Rectal smooth muscle tissue (tissue), 1 donor: ENCODE measurements around the gene FSIP1.

ENCODE experiments used
- H3K27ac ChIP-seq: one replicate; pipeline ENCODE4 v1.7.0; 2013; ENCODE audit warnings: low read depth, low read length, inconsistent platforms
- H3K27me3 ChIP-seq: one replicate; pipeline ENCODE4 v1.7.0; 2013; ENCODE audit warnings: low read length; ENCODE audit not compliant: control insufficient read depth, insufficient read depth
- H3K36me3 ChIP-seq: one replicate; pipeline ENCODE4 v1.7.0; 2013; ENCODE audit warnings: low read length; ENCODE audit not compliant: control insufficient read depth, insufficient read depth
- H3K4me1 ChIP-seq: one replicate; pipeline ENCODE4 v1.7.0; 2013; ENCODE audit warnings: low read length; ENCODE audit not compliant: control insufficient read depth, insufficient read depth
- H3K4me3 ChIP-seq: one replicate; pipeline ENCODE4 v1.7.0; 2013; ENCODE audit warnings: low read length
- H3K9ac ChIP-seq: one replicate; pipeline ENCODE4 v1.7.0; 2013; ENCODE audit warnings: low read length

FSIP1 gene

DNA sequence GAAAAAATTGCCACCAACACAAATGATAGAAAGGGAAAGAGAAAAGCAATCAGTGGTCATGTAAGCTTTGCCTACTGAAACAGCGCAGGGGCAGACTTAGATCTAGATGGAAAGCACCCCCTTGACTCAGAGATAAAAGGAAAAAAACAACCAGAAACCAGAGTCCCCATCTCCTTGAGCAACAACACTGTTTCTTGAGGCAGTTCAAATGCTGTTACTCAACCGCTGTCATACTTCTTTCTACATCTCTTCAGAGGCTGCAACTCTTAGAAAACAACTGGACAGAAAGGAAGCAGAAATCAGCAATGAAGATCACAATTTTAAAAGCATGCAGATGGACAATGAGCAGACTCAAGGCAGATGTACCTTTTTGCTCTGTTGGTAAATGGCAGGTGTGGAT lies 36.5 kb downstream of the FSIP1 start:
- H3K4me3 ChIP-seq, result no peak overlapping the region
- H3K27ac ChIP-seq, result no peak overlapping the region
- no peaks in the 10 kb centered on the region for H3K36me3 ChIP-seq
- peaks cover 8% of the 10 kb centered on the region for H3K4me1 ChIP-seq
- no peaks in the 10 kb centered on the region for H3K27me3 ChIP-seq
- H3K9ac ChIP-seq, result no peak overlapping the region

DNA sequence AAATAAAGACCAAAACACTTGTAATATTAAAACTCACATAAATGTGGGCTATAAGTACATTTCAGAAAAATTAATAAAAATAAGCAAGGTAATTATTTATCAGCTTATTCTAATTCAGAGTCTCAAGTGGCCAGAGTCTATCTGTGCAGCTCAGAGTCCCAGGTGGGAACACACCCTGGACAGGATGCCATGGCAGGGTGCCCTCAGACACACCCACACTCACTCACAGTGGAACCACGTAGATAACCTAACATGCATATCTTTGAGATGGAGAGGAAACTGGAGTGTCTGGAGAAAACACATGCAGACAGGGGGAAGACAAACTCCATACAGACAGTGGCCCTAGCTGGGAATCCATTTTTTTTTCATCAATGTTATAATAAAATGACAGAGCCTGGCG lies 37.2 kb downstream of the FSIP1 start:
- no peak overlapping the region for H3K4me3 ChIP-seq
- H3K27me3 ChIP-seq, result no peaks in the 10 kb centered on the region
- no peak overlapping the region for H3K27ac ChIP-seq
- H3K9ac ChIP-seq, result no peak overlapping the region
- no peaks in the 10 kb centered on the region for H3K36me3 ChIP-seq
- H3K4me1 ChIP-seq, result peaks cover 8% of the 10 kb centered on the region

DNA sequence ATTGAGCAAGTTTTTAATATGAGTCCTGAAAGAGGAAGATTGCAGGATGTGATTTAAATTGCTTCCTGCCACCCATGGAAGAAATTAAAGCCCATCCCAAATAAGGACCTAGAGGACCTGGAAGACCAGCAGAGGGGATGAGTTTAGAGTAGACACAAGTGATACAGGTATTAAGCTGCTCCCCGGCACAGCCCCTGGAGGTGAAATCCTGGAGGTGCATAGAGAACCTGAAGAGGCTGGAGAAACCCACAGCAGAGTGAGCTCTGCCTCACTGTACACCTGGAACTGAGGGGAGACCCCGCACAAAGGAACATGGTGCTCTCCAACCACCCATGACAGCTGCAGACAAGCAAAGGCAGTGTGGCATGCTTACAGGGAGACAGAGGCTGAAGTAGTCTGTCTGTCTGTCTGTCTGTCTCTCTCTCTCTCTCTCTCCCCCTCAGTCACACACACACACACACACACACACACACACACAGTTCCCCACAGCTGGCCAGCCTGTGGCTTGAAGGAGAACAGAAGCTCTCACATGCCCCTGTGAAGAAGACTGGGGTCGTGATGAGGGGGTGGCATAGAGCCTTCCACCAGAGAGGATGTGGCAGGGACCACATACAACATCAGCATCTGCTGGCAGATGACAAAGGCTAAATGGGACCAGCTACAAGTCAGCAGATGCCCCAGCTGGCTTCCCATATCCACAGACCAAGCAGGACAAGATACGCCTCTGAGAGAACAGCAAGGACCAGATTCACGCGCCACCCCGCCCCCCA lies 38.1 kb downstream of the FSIP1 start:
- H3K9ac ChIP-seq, result no peak overlapping the region
- no peaks in the 10 kb centered on the region for H3K27me3 ChIP-seq
- H3K36me3 ChIP-seq, result no peaks in the 10 kb centered on the region
- H3K4me1 ChIP-seq, result peaks cover 8% of the 10 kb centered on the region
- H3K27ac ChIP-seq, result no peak overlapping the region
- H3K4me3 ChIP-seq, result no peak overlapping the region

DNA sequence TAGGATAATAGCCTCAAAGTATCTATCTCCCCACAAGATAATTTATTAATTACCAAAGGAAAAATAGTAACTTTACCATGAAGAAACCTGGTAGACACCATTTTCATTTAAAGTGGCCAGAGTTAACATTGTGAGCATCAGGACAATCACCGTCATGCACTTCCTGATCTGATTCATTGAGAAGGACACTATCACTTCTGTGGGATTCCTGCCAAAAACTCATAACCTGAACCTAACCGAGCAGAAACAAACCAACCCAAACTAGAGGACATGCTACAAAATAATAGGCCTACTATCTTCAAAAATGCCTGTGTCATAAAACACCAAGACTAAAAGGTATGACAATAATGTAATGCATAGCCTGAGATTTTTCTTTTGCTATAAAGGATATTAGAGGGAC lies 39.0 kb downstream of the FSIP1 start:
- peaks cover 8% of the 10 kb centered on the region for H3K4me1 ChIP-seq
- H3K36me3 ChIP-seq, result no peaks in the 10 kb centered on the region
- no peak overlapping the region for H3K27ac ChIP-seq
- no peaks in the 10 kb centered on the region for H3K27me3 ChIP-seq
- no peak overlapping the region for H3K9ac ChIP-seq
- no peak overlapping the region for H3K4me3 ChIP-seq

DNA sequence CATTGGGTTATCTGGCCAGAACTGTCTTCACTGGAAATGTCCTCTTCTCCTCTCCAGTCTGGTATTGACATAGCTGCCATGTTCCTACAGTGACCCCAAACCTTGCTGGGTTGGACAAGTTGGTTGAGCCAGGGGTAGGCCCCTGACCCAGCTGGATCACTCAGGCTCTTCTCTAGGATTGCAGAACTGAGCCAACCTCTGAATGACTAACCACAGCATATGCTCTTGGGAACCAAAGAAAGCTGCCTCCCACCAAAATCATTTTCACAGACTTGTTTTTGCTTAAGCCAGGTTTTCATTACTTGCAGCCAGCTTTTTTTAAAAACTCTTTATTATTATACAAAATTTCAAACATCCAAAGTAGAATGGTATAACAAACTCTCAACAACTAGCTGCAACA lies 41.4 kb downstream of the FSIP1 start:
- no peaks in the 10 kb centered on the region for H3K36me3 ChIP-seq
- H3K4me3 ChIP-seq, result no peak overlapping the region
- H3K27me3 ChIP-seq, result no peaks in the 10 kb centered on the region
- no peak overlapping the region for H3K27ac ChIP-seq
- H3K4me1 ChIP-seq, result no peaks in the 10 kb centered on the region
- H3K9ac ChIP-seq, result no peak overlapping the region

DNA sequence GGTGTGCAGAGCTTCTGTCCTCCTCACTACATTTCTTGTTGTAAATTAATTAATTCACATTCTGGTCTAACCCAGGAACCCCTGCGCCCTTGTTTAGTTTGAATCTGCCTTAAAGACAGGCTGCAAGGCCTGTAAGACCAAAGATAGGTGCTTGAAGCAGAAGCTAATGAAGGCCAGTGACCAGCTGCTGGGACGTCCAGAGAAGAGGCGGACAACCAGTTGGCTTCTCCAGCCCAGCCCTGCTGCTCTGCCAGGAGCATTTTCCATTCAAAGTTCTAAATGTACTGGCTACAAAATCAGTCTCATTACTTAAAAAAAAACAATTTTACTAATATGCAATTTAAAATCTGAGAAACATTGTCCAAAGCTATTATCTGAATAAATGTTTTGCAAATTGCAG lies 43.6 kb downstream of the FSIP1 start:
- H3K27me3 ChIP-seq, result no peaks in the 10 kb centered on the region
- no peak overlapping the region for H3K9ac ChIP-seq
- no peak overlapping the region for H3K4me3 ChIP-seq
- H3K27ac ChIP-seq, result no peak overlapping the region
- H3K36me3 ChIP-seq, result no peaks in the 10 kb centered on the region
- H3K4me1 ChIP-seq, result no peaks in the 10 kb centered on the region

DNA sequence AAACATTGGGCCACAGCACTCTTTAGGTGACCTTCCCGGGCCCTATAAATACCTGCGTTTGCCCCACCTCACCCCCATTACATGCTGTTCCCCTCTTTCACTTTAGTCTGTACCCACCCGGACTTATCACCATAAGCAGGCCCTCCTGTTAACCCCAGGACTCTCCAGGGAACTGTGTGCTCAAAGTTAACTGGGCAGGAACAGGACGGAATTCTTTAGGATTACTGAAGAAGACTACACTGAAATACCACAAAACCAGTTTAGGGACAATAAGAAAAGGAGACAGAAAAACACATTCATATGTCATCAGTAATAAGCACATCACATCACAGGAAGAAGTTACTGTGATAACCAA lies 45.5 kb downstream of the FSIP1 start:
- H3K36me3 ChIP-seq, result no peaks in the 10 kb centered on the region
- no peak overlapping the region for H3K27ac ChIP-seq
- H3K4me1 ChIP-seq, result no peaks in the 10 kb centered on the region
- H3K4me3 ChIP-seq, result no peak overlapping the region
- no peak overlapping the region for H3K9ac ChIP-seq
- no peaks in the 10 kb centered on the region for H3K27me3 ChIP-seq

DNA sequence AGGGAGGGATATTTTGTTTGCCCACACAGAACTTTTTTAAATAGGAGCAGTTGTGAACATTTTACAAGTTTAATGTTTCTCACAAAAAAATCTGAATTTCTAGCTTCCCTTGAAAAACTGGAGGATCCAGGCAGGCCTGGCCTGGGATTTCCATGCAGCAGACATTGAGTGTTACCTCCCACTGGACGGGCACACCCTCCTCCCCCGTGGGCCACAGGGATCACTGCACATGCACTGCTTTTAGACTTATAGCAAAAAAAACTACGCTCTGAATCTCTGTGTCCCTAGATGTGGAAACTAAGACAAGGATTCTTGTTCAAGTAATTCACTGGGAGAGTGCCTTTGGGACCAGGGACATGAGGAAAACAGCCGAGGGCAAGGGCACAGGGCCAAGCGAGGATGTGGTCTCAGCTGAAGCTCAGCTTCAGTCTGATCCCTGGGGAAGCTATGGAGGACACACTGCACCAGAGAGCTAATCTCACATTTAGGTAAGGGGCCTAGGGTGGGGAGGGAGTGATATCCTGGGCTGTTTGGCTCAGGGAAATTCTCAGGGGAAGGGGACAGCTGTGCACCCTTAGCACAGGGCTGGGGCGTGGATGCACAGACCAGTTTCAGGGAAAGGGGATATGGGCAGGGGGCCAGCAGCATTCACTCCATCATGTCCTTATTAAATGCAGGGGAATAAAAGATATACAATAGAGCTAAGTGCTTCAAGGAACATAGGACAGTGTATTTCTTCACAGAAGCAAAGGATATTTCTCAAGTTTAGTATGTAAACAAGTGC lies 46.0 kb downstream of the FSIP1 start:
- Histone ChIP-seq H3K27me3 (no peaks in the 10 kb centered on the region), H3K4me1 (no peaks in the 10 kb centered on the region), H3K36me3 (no peaks in the 10 kb centered on the region), H3K9ac (no peak overlapping the region), H3K27ac (no peak overlapping the region), H3K4me3 (no peak overlapping the region)

DNA sequence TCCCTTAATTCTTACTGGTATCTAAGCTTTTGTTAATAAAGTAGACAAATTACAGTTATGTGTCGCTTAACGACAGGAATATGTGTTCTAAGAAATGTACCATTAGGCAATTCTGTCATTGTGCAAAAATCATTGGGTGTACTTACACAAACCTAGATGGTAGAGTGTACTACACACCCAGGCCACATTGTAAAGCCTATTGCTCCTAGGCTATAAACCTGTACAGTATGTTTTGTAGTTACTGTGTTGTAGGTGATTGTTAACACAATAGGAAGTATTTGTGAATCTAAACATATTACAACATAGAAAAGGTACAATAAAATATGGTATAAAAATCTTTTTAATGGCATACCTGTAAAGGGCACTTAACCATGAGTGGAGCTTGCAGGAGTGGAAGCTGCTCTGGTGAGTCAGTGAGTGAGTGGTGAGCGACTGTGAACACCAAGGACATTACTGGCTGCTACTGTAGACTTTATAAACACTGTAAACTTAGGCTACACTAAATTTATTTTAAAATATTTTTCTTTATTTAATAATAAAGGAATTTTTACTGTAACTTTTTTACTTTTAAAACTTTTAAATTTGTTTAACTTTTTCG lies 47.4 kb downstream of the FSIP1 start:
- H3K27ac ChIP-seq, result no peak overlapping the region
- H3K9ac ChIP-seq, result no peak overlapping the region
- H3K4me1 ChIP-seq, result no peaks in the 10 kb centered on the region
- H3K4me3 ChIP-seq, result no peak overlapping the region
- H3K36me3 ChIP-seq, result no peaks in the 10 kb centered on the region
- no peaks in the 10 kb centered on the region for H3K27me3 ChIP-seq

DNA sequence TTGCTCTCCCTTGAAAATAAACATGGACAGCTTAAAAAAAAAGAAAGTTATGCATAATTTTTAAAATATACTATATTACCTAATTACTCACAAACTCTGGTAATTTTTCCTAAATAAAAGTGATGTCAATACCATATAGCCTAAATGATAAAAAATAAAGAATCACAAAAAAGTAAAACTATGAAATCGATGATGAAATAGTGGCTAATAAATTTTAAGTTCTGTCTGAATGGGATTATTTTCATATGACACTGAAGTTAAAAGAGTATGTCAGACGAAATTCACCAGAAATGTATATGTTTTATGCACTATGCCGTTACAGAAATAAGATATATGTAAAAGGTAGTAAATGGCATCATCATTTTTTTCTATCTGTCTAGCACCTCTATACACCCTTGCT lies 51.4 kb downstream of the FSIP1 start:
- Histone ChIP-seq H3K36me3 (no peaks in the 10 kb centered on the region), H3K27me3 (no peaks in the 10 kb centered on the region), H3K9ac (no peak overlapping the region), H3K27ac (no peak overlapping the region), H3K4me1 (no peaks in the 10 kb centered on the region), H3K4me3 (no peak overlapping the region)

DNA sequence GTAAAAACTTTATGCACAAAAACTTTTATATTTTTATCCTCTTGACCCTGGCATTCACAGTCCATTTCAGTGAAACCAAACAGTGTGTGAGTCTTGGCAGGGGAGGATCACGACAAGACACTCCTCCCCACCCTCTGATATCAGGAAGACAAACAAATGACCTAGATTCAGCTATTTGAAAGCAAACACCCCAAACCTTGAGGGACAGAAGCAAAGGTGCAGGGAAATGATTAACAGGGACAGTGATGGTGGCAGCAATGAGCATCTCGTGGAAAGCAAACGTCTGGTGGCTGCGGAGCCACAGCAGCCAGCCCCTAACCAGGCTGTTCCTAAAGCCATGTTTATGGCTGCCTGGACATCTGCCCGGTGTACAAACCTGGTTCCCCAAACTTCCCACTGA lies 52.1 kb downstream of the FSIP1 start:
- no peak overlapping the region for H3K4me3 ChIP-seq
- H3K27ac ChIP-seq, result no peak overlapping the region
- no peak overlapping the region for H3K9ac ChIP-seq
- no peaks in the 10 kb centered on the region for H3K27me3 ChIP-seq
- H3K36me3 ChIP-seq, result no peaks in the 10 kb centered on the region
- no peaks in the 10 kb centered on the region for H3K4me1 ChIP-seq

DNA sequence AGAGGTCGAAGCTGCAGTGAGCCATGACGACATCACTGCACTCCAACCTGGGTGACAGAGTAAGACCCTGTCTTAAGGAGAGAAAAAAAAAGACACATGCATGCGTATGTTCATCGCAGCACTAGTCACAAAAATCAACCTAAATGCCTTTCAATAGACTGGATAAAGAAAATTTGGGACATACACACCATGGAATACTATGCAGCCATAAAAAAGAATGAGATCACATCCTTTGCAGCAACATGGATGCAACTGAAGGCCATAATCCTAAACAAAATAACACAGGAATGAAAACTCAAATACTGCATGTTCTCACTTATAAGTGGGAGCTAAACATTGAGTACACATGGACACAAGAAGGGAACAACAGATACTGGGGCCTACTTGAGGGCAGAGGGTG lies 53.1 kb downstream of the FSIP1 start:
- Histone ChIP-seq H3K27ac (no peak overlapping the region), H3K4me1 (no peaks in the 10 kb centered on the region), H3K4me3 (no peak overlapping the region), H3K9ac (no peak overlapping the region), H3K36me3 (no peaks in the 10 kb centered on the region), H3K27me3 (no peaks in the 10 kb centered on the region)
